ENCODE measurements around the gene CLEC17A. TPM values are rescaled to one million over a fixed set of nuclear protein-coding genes. Genes with fewer than 3 reads are reported as not detected.
"Not testable (repeated sequence)": the region's sequence is repeated elsewhere in the genome, so short reads cannot be mapped to it uniquely, and the experiment has no call there.

CLEC17A gene
- total RNA-seq, 1 experiment from 2014 or later, result not detected

GRCh38 chr19:14615623-14616022, 32.7 kb downstream of the CLEC17A start:
- no peak for DNase-seq (ENCODE audit: unreplicated experiment)
- H3K36me3 Mint-ChIP-seq (ENCODE audit: insufficient read depth, unreplicated experiment), result no peaks in the 10 kb centered on the region
- BruUV-seq (replicated peaks), result no TSS peak
- intact Hi-C loops (cut with micrococcal nuclease), result no loop called here
- no peak for TF ChIP-seq CTCF (IDR thresholded peaks at IDR 0.05; ENCODE audit: unreplicated experiment)
- H3K9me3 Mint-ChIP-seq (ENCODE audit: unreplicated experiment), result peaks cover 9% of the 10 kb centered on the region
- CTCF ChIA-PET, result no interaction called here
- no peak overlapping the region for H3K27ac Mint-ChIP-seq (ENCODE audit: low read depth, unreplicated experiment)
- no peaks in the 10 kb centered on the region for H3K27me3 Mint-ChIP-seq (ENCODE audit: insufficient read depth, unreplicated experiment)
- POLR2A ChIA-PET, result no interaction called here
- H3K4me3 Mint-ChIP-seq (ENCODE audit: unreplicated experiment), result no peak overlapping the region
- H3K4me1 Mint-ChIP-seq (ENCODE audit: insufficient read depth, unreplicated experiment), result no peaks in the 10 kb centered on the region

DNA sequence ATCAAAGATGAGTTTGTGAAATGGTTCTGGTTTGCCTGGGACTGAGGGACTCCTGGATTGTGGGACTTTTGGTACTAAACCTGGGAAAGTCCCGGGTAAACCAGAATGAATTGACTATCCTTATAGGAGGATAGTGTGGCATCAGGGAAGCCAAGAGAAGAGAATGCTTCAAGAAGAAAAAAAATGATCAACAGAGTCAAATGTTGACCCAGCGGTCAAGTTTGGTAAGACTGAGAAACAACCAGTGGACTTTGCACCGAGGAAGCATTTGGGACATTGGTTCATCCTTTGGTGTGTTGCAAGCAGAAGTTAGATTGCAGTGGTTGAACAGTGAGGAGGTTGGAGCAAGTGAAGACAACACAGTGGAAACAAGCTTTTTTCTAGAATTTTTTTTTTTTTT, 33.5 kb downstream of the CLEC17A start:
- CTCF ChIA-PET, result no interaction called here
- H3K4me3 Mint-ChIP-seq (ENCODE audit: unreplicated experiment), result no peak overlapping the region
- POLR2A ChIA-PET, result no interaction called here
- intact Hi-C loops (cut with micrococcal nuclease), result no loop called here
- no peaks in the 10 kb centered on the region for H3K27me3 Mint-ChIP-seq (ENCODE audit: insufficient read depth, unreplicated experiment)
- H3K9me3 Mint-ChIP-seq (ENCODE audit: unreplicated experiment), result peaks cover 9% of the 10 kb centered on the region
- no peaks in the 10 kb centered on the region for H3K36me3 Mint-ChIP-seq (ENCODE audit: insufficient read depth, unreplicated experiment)
- H3K4me1 Mint-ChIP-seq (ENCODE audit: insufficient read depth, unreplicated experiment), result no peaks in the 10 kb centered on the region
- no peak for DNase-seq (ENCODE audit: unreplicated experiment)
- H3K27ac Mint-ChIP-seq (ENCODE audit: low read depth, unreplicated experiment), result no peak overlapping the region
- BruUV-seq (replicated peaks), result no TSS peak
- TF ChIP-seq CTCF (IDR thresholded peaks at IDR 0.05; ENCODE audit: unreplicated experiment), result no peak

GRCh38 chr19:14619404-14619803, 36.5 kb downstream of the CLEC17A start:
- H3K9me3 Mint-ChIP-seq (ENCODE audit: unreplicated experiment), result peaks cover 9% of the 10 kb centered on the region
- DNase-seq (ENCODE audit: unreplicated experiment), result no peak
- POLR2A ChIA-PET, result interaction anchor here (0.6 kb wide), 1 partner anchor 26 kb away, joined by 3 read pairs; no protein-coding TSS in a partner anchor
- H3K4me1 Mint-ChIP-seq (ENCODE audit: insufficient read depth, unreplicated experiment), result no peaks in the 10 kb centered on the region
- H3K36me3 Mint-ChIP-seq (ENCODE audit: insufficient read depth, unreplicated experiment), result no peaks in the 10 kb centered on the region
- intact Hi-C loops (cut with micrococcal nuclease), result no loop called here
- no peaks in the 10 kb centered on the region for H3K27me3 Mint-ChIP-seq (ENCODE audit: insufficient read depth, unreplicated experiment)
- no peak for TF ChIP-seq CTCF (IDR thresholded peaks at IDR 0.05; ENCODE audit: unreplicated experiment)
- BruUV-seq (replicated peaks), result no TSS peak
- H3K4me3 Mint-ChIP-seq (ENCODE audit: unreplicated experiment), result no peak overlapping the region
- H3K27ac Mint-ChIP-seq (ENCODE audit: low read depth, unreplicated experiment), result no peak overlapping the region
- CTCF ChIA-PET, result no interaction called here

DNA sequence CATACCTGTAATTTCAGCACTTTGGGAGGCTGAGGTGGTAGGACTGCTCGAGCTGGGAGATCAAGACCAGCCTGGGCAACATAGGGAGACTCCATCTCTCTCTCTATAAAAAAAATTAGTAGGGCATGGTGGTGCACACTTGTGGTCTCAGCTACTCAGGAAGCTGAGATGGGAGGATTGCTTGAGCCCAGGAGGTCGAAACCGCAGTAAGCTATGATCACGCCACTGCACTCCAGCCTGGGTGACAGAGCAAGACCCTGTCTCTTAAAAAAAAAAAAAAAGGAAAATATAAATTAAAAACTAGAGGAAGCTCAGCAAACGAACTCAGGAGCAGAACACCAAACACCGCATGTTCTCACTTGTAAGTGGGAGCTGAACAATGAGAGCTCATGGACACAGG, 41.6 kb downstream of the CLEC17A start:
- BruUV-seq (replicated peaks); H3K27ac Mint-ChIP-seq (ENCODE audit: low read depth, unreplicated experiment); H3K4me1 Mint-ChIP-seq (ENCODE audit: insufficient read depth, unreplicated experiment); H3K36me3 Mint-ChIP-seq (ENCODE audit: insufficient read depth, unreplicated experiment); CTCF ChIA-PET; POLR2A ChIA-PET; intact Hi-C loops (cut with micrococcal nuclease); H3K9me3 Mint-ChIP-seq (ENCODE audit: unreplicated experiment); DNase-seq (ENCODE audit: unreplicated experiment); H3K4me3 Mint-ChIP-seq (ENCODE audit: unreplicated experiment); H3K27me3 Mint-ChIP-seq (ENCODE audit: insufficient read depth, unreplicated experiment): not testable (repeated sequence)

DNA sequence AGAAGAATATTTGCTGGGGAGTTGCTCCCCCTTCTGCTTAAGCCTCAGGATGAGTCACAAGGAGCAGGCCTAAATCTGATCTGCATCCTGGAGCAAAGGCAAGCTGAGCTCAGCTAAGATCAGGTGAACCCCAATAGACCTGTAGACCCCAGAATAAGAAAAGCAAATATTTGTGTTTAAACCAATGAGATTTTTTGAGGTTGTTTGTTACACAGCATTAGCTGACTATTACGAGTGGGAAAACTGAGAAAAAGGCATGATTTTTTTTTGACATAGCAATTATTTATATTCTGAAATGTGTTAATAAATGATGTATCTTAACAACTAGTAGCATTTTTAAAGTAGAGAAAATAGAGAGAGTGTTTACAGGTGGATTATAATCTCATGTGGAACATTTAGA, 46.7 kb downstream of the CLEC17A start:
- Mint-ChIP-seq H3K9me3 (ENCODE audit: unreplicated experiment) (peaks cover 7% of the 10 kb centered on the region), H3K4me1 (ENCODE audit: insufficient read depth, unreplicated experiment) (no peaks in the 10 kb centered on the region), H3K27ac (ENCODE audit: low read depth, unreplicated experiment) (no peak overlapping the region), H3K36me3 (ENCODE audit: insufficient read depth, unreplicated experiment) (no peaks in the 10 kb centered on the region), H3K27me3 (ENCODE audit: insufficient read depth, unreplicated experiment) (no peaks in the 10 kb centered on the region), H3K4me3 (ENCODE audit: unreplicated experiment) (no peak overlapping the region)
- DNase-seq (ENCODE audit: unreplicated experiment), result no peak
- CTCF ChIA-PET, result no interaction called here
- no peak for TF ChIP-seq CTCF (IDR thresholded peaks at IDR 0.05; ENCODE audit: unreplicated experiment)
- intact Hi-C loops (cut with micrococcal nuclease), result no loop called here
- no TSS peak for BruUV-seq (replicated peaks)
- POLR2A ChIA-PET, result no interaction called here
